ENCODE measurements around the gene DLL3.

The DLL3 gene

DNA sequence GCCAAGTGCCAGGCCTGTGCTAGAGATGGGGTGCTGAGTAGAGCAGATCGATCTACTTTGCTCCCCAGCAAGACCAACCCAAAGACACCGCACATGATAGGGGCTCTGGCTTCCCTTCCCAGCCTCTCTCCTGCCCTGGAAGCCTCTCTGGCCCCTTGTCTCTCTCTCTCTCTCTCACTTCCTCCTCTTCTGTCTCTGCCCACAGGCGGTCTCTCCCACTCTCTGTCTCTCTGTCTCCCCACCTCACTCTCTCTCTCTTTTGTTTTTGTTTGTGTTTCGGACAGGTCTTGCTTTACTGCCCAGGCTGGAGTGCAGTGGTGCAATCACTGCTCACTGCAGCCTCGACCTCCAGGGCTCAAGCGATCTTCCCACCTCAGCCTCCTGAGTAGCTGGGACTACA is 17.5 kb downstream of the DLL3 start:
- no peak for DNase-seq (ENCODE audit: low read depth)

DNA sequence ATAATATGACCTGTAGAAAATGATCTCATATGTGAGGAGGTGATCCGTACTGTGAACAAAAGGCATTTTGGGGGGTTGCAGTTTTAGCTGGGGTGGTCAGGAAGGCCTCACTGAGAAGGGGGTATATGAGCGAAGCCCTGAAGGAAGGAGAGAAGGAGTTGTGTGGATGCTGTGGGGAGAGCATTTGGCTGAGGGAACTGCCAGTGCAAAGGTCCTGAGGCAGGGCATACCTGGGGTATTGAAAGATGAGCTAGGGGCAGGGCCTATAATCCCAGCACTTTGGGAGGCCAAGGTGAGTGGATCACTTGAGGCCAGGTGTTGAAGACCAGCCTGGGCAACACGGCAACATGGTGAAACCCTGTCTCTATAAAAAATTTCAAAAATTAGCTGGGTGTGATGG is 18.7 kb downstream of the DLL3 start:
- no peak for DNase-seq (ENCODE audit: low read depth)

DNA sequence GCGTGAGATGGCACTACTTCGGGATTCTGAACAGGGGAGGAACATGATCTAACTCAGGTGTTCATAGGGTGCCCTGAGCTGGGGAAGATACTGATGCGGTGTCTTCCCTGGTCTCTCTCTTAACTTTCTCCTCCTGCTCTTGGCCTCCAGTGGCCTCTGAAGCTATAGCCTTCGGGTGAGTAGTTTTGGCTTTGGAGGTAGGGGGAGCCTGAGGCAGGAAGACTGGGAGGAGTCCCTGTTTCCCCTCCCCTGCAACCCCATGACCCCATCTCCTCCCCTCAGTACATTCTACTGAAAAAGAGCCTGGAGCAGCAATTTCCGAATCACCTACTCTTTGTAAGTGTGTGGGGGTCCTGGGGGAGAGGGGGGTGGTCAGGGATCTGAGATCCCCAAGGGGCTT is 19.7 kb downstream of the DLL3 start:
- no peak for DNase-seq (ENCODE audit: low read depth)

DNA sequence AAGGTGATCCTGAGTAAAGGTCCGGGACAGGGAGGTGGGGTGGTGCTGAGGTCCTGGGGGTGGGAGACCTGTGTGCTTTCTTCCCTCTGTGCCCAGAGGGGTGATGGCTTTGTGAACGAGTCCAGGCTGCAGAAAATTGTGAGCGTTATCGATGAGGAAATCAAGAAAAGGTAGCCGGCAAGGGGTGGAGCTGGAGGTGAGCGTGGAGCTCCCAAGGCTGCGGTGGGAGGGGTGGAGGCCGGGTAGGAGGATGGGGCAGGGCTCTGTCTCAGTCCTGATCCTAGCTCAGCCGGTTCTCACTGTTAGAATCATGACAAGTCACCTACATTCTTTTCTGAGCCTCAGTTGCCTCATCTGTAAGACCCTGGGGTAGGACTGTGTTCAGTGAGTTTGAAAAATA is 20.2 kb downstream of the DLL3 start:
- DNase-seq (ENCODE audit: low read depth), result no peak

DNA sequence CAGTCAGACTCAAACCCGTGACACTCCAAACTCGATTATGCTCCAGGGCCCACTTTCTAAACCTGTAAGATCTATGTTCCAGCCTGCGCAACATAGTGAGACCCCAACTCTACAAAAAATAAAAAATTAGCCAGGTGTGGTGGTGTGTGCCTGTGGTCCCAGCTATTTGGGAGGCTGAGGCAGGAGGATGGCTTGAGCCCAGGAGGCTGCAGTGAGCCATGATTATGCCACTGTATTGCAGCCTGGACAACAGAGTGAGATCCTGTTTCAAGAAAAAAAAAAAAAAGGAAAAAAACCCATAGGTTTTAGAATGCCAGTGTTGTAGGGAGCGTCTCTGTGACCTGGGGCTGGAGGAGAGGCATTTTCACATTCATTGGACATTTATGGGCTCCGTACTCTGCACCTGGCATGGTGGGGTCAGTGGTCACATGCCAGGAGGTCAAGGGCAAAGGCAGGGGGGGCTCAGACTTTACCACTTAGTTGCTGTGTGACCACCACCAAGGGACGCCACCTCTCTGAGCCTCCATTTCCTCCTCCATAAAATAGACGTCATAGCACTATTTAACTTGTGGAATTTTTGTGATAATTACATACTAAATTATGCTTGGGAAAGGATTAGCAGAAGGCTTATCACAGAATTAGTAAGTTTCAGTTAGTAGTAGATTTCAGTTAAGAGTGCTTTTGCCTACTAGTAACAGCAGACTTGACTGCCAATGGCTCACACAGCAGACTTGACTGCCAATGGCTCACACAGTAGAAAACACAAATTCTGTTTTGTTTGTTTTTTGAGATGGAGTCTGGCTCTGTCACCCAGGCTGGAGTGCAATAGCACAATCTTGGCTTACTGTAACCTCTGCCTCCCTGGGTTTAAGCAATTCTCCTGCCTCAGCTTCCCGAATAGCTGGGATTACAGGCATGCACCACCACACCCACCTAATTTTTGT is 22.1 kb downstream of the DLL3 start:
- DNase-seq (ENCODE audit: low read depth), result no peak

DNA sequence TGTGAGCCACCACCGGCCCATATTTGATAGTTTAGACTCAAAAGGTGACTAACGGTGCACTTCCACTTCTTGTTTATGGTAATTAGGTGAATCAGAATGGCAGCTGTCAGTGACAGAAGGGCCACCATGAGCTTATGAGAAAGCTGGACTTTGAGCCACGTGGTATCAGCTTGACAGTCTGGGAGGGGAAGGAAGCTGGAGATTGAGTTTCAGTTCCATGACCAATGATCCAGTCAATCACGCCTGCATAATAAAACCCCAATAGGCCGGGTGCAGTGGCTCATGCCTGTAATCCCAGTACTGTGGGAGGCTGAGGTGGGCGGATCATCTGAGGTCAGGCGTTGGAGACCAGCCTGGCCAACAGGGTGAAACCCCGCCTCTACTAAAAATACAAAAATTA is 25.7 kb downstream of the DLL3 start:
- DNase-seq (ENCODE audit: low read depth), result no peak

DNA sequence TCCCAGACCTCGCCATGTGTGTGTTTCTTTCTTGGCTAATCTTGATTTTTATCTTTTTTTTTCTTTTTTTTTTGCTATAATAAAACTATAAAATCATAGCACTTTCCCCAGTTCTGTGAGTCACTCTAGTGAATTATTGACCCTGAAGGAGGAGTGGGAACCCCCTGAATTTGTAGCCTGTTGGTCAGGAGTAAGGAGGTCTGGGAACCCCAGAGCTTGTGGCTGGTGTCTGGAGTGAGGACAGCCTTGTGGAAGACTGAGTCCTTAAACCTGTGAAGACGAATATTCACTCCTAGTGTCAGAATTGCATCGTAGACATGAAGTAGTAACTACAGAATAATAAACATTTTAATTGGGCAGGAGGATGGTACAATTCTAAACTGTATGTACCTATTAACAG is 26.5 kb downstream of the DLL3 start:
- DNase-seq (ENCODE audit: low read depth), result no peak

DNA sequence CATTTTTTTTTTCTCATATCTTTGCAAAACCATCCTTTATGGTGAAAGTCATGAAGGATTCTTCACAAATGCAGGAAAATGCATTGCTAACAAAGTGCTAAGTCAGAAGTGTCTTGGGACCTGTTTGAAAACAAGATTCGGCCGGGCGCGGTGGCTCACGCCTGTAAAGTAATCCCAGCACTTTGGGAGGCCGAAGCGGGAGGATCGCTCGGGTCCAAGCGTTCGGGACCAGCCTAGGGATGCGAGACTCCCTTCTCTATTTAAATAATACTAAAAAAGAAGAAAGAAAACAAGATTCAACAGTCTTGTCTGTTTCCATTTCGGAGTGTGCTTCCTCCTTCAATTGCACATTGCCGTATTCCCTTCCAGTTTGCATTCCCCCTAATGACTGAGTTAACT is 33.1 kb downstream of the DLL3 start:
- DNase-seq (ENCODE audit: low read depth), result no peak

DNA sequence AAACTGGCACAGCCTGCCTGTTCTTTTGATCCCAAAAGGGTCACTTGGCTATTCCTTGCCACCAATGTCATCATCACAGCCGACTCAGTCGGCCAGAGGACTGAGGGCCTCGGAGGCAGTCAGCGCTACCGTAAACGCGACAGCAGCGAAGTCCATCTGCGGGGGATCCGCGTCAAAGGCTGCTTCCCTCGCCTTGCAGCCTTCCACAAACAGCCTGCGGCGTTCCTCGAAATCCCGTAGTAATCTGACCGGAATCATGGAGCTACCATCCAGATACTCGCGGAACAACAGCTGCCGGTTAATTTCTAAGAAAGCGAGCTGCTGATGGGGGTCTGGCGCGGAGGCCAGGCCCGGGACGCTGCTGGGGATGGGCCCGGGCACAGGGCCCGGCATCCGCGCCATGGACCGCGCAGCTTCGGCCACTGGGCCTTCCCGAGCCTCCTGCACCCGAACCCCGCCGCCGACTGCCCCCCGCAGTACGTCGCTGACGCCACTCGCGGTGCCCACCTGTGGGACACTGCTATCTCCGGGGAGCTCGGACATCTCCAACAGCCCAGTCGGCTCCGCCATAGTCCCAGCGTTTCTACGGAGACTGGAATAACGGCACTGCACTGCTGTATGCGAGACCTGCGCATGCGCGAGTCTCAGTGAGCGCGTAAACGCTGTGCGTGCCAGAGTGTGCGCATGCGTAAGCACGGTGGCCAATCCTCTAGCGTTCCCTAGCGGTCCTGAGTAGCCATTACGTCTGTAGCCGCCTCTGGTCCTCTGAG is 33.7 kb downstream of the DLL3 start, which contains the start of gene EID2B:
Gene EID2B (minus strand): TSS at position 620 of the 770 bp plus-strand sequence. CDS start 50 bp downstream, at position 570.
- peak; percentile 94 for DNase-seq (ENCODE audit: low read depth)

DNA sequence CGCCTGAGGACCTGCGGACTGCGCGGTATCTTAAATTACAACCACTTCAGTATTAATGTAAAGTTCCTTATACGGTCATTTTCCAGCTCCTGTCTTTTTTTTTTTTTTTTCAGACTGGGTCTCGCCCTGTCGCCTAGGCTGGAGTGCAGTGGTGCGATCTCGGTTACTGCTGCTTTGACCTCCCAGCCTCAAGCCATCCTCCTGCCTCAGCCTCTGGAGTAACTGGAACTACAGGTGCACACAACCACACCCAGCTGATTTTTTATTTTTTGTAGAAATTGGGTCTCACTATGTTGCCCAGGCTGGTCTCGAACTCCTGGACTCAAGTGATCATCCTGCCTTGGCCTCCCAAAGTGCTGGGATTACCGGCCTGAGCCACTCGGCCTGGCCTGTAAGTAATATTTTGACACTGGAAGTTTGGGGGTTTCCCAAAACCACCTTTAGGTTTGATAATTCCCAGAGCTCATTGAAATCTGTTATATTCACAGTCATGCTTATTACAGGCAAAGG is 34.3 kb downstream of the DLL3 start:
- no peak for DNase-seq (ENCODE audit: low read depth)

DNA sequence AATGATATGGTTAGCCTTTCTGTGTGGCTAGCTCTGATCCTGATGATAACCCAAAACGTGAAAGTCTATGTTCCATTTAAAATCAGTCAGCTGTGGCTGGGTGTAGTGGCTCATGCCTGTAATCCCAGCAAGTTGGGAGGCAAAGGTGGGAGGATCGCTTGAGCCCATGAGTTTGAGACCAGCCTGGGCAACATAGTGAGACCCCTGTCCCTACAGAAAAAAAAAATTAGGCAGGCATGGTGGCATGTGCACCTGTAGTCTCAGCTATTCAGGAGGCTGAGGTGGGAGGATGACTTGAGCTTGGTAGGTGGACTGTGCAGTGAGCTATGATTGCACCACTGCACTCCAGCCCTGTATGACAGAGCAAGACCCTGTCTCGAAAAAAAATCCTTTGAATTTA is 35.0 kb downstream of the DLL3 start:
- no peak for DNase-seq (ENCODE audit: low read depth)

DNA sequence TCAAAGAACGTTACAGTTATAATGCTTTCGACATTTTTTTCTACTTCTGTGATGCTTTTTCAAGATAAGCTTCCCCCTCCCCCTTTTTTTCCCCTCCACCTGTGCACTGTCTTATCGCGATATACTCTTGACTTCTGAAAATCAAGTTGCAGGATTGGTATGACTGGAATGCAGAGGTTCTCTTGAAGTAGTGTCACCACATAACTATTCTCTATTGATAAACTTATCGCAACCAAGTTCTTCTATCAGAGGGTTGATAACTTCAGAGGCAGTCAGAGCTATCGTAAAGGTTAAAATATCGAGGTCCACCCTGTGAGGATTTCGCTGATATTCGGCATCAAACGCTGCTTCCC is 40.4 kb downstream of the DLL3 start:
- DNase-seq (ENCODE audit: low read depth), result no peak

DNA sequence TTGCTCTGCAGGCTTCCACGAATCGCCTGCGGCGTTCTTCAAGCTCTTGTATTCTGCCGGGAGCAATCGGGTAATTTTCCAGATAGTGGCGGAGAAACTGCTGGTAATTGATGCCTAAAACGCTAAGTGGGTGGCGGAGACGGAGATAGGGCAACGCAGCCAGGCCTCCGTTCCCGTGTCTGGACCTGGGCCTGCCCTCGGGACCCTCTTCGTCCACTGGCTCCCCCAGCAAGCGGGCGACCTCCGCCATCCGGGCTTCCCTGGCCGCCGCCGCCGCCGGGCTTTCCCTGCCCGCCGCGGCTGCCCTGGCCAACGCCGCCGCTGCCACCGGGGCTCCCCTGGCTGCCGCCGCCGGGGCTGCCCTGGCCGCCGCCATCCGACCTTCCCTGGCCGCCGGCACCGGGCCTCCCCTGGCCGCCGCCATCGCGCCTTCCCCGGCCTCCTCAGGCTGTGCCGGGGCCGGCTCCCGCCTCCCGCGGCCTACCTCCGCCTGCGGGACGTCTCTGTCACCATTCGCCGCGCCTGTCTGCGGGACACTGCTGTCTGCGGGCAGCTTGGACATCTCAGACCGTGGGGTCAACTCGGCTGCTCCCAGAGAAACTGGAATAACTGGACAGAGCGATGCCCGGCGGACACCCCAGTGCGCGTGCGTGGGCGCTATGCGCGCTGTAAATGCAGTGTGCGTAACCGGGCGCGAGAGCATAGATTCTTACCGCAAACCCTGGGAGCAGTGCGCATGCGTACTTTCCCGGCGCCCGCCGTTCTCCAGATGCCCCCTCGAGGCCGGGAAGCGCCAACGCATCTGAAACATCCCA is 41.0 kb downstream of the DLL3 start, which contains the start of gene EID2:
Gene EID2 (minus strand): TSS at position 644 of the 815 bp plus-strand sequence. CDS start 82 bp downstream, at position 562.
- peak; percentile 89 for DNase-seq (ENCODE audit: low read depth)

DNA sequence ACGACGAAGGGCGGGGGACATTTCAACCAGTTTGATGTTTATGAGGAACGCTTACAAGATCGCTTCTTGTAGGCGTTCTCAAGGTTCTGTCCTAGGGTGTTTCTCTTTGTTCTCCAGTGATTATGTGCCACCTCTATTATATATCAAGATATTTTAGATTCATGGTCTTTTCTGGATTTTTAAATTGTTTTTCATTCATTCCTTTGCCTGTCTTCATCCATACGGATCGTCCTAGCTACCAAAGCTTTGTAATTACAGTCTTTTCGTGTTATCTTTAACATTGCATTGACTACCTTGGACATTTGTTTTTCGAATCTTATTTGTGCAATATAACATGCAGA is 41.6 kb downstream of the DLL3 start:
- no peak for DNase-seq (ENCODE audit: low read depth)

DNA sequence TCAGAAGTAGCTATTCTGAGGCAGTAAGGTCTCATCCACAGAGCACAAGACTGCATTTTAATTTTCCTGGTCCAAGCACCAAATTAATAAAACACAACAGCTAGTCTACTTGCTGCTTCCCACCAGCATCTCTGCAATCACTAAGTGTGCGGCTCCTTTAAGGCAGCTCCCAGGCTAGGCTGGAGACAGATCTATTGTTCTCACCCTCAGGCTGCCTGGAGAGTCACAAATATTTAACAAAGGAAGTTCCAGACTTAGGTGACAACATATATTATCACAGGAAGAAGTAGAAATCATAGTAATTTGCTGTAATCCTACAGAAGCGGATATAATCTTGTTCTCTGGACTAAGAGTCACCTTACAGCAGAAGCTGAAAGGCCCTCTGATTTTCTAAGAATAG is 43.5 kb downstream of the DLL3 start:
- no peak for DNase-seq (ENCODE audit: low read depth)

DNA sequence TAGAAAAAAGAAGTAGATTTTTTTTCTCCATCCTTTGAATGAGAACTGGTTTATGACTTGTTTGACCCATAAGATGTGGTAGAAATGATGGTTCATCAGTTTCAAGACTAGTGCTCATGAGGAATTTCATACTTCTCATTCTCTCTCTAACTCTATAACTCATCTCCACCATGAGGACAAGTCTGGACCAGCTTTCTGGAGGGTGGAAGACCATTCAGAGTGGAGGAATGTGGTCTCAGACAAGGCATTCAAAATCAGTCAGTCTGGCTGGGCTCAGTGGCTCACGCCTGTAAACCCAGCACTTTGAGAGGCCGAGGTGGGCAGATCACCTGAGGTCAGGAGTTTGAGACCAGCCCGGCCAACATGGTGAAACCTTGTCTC is 44.7 kb downstream of the DLL3 start:
- DNase-seq (ENCODE audit: low read depth), result no peak

DNA sequence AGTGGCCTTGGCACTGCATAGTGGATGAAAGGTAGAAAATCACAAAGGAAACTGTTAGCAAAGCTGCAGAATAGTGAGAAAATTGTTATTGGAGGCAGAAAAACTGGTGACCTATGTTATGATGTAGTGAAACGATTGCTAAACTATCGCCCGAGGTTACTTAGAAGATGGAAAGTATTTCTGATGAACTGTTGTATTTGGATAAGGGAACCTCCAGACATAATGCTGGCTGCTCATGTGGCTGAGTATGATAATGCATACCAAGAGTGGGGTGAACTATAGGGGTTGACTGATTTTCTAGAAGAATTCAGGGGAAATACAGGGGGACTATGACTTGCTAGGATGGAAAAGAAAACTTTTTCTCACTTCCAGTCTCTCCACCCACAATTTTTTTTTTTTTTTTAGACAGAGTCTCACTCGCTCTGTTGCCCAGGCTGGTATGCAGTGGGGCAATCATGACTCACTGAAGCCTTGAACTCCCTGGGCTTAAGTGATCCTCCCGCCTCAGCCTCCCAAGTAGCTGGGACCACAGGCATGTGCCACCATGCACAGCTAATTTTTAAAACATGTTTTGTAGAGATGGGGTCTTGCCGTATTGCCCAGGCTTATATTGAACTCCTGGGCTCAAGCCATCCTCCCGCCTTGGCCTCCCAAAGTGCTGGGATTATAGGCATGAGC is 45.6 kb downstream of the DLL3 start:
- DNase-seq (ENCODE audit: low read depth), result no peak

DNA sequence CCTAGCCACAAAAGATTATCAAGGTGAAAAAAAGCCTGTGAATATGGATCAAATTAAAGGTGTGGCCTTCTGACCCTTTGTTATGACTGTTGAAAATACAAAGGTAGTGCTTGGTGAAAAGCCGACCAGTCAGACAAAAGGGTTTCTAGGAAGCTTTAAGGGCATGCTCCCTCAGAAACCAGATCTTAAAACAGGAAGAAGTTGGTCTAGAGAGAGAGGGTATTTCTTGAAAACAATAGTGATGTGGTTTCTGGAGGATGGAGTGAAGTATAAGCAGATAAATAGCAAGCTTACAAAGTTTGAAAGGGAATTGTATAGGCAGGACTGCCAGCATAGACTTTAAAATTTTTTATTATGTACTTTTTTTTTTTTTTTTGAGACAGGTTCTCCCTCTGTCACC is 46.2 kb downstream of the DLL3 start:
- DNase-seq (ENCODE audit: low read depth), result no peak

DNA sequence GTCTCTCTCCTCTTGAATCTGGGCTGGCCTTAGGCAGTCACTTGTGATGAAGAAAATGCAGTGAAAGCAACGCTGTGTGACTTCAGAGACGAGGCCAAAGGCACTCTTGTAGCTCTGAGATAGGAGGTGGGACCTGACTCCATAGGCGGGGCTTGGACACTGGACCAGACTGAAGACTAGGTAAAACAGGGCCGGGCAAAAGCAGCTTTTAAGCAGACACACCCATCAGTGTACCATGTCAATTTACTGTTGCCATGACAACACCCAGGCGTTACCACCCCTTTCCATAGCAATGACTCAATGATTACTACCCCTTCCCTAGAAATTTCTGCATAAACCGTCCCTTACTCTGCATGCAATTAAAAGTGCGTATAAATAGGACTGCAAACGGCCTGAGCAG is 47.9 kb downstream of the DLL3 start:
- DNase-seq (ENCODE audit: low read depth), result no peak

DNA sequence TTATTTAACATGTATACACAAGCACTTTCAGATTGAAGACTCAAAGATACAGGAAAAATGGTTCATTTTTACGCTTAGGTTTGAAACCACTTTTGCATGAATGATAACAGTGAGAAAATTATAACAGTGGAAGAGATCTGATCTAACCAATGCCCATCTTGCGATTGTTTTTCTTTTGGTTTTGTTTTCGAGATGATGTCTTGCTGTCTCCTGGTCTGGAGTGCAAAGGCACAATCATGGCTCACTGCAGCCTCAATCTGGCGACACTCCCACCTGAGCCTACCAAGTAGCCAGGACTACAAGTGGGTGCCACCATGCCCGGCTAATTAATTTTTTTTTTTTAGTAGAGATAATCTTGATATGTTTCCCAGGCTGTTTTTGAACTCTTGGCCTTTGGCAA is 51.5 kb downstream of the DLL3 start:
- no peak for DNase-seq (ENCODE audit: low read depth)

DNA sequence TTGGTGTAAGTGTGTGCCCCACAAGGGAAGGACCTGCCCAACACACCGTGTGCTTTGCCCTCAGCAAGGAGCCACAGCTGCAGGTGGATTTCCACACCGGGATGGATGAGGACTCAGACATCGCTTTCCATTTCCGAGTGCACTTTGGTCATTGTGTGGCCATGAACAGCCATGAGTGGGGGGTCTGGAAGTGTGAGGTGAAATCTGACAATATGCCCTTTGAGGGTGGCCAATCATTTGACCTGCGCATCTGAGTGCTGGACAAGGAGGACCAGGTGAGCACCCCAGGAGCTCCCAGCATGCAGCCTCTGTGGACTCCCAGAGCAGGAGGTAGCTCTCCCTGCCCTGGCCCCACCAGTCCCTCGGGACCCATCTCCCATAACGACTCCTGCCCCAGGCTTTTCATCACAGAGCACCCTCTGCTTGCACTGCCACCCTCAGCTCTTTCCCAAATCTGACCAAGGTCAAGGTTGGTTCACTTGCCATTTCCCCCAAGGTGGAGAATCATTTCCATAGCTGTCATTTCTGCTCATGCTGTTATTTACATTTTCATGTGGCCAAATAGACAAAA is 54.4 kb downstream of the DLL3 start:
- no peak for DNase-seq (ENCODE audit: low read depth)

Data from activated T-helper 1 cell treated with Interleukin-2 at 50 U/mL for 16 hours (primary cell).